Thyroid gland (tissue), 4 donors: ENCODE data around the gene ZNF107. TPM values are rescaled to one million over a fixed set of nuclear protein-coding genes. Genes with fewer than 3 reads are reported as not detected.
"Not testable (repeated sequence)": the region's sequence is repeated elsewhere in the genome, so short reads cannot be mapped to it uniquely, and the experiment has no call there.

Experiments used
- DNase-seq, 2 donors: peaks; one replicate each; pipeline ENCODE4 v3.0.0-alpha.2; 2019
- H3K27ac ChIP-seq, 3 donors: fragments of 200-600 bp; sonication (generic); 1 replicate in 2 of 3; 2 replicates in 1 of 3; pipeline ENCODE4 v1.5.1; 2016 to 2019; ENCODE audit warnings: mild to moderate bottlenecking in 1 of 3, moderate library complexity in 1 of 3
- H3K27me3 ChIP-seq: fragments of 200-600 bp; sonication (generic); one replicate; pipeline ENCODE4 v1.5.1; 2019
- H3K36me3 ChIP-seq, 2 donors: fragments of 200-600 bp; sonication (generic); one replicate each; pipeline ENCODE4 v1.5.1; 2016 to 2019
- H3K4me1 ChIP-seq, 2 donors: fragments of 200-600 bp; sonication (generic); one replicate each; pipeline ENCODE4 v1.5.1; 2017 to 2019
- H3K4me3 ChIP-seq, 3 donors: fragments of 200-600 bp; sonication (generic); replicated peaks in 1 of 3; 1 replicate in 2 of 3; 2 replicates in 1 of 3; pipeline ENCODE4 v1.5.1; 2016; ENCODE audit warnings: mild to moderate bottlenecking in 1 of 3
- H3K9me3 ChIP-seq: fragments of 200-600 bp; sonication (generic); one replicate; pipeline ENCODE4 v1.5.1; 2017
- CTCF ChIP-seq, 6 experiments: fragments of 200-600 bp in 3 of 6; fragments of 450-650 bp in 3 of 6; sonication (generic) in 3 of 6; IDR thresholded peaks; one replicate each; pipeline ENCODE4 v1.5.1; 2016 to 2019; ENCODE audit warnings: antibody characterized with exemption in 6 of 6, mild to moderate bottlenecking in 2 of 6, inconsistent platforms in 1 of 6, moderate library complexity in 1 of 6
- POLR2A ChIP-seq, 2 donors: fragments of 450-650 bp; IDR thresholded peaks; one replicate each; pipeline ENCODE4 v1.6.1; 2017; ENCODE audit warnings: antibody characterized with exemption in 2 of 2, mild to moderate bottlenecking in 2 of 2, moderate library complexity in 1 of 2
- WGBS, 2 donors: methylation state at CpG; one replicate each; pipeline ENCODE4 v1.1.5; 2017; 5-methylcytosine and 5-hydroxymethylcytosine counted together
- intact Hi-C: fragments of 100-400 bp; cut with DNase I; formaldehyde crosslinking; loops from one replicate; pipeline ENCODE4 v1.15.1; 2023
- total RNA-seq, 4 donors: library from RNA; depleted of rRNA; stranded (reverse); fragments of >200 nt; gene quantifications; one replicate each; pipeline ENCODE4 v1.2.3, GENCODE V29; 2016

ZNF107 gene
- total RNA-seq, 4 donors from 2014 or later = 8.5 to 16.4 (median 12.9) TPM

- Histone ChIP-seq H3K4me1 (no peaks in the 10 kb centered on the region), H3K9me3 (no peaks in the 10 kb centered on the region), H3K27me3 (no peaks in the 10 kb centered on the region), H3K4me3 (no peak overlapping the region), H3K36me3 (no peaks in the 10 kb centered on the region), H3K27ac (no peak overlapping the region)
- no peak for DNase-seq
- TF ChIP-seq CTCF (IDR thresholded peaks at IDR 0.05) (no peak), POLR2A (IDR thresholded peaks at IDR 0.05) (no peak)
- intact Hi-C loops = no loop called here
- 42 to 88% methylated on average over 1 to 3 of the region's 3 CpGs for WGBS, 2 donors
These were observed 63.3 kb downstream of the ZNF107 start for GRCh38 chr7:64729089-64729848.

GRCh38 chr7:64733550-64734240, 67.8 kb downstream of the ZNF107 start:
- intact Hi-C loops = no loop called here
- H3K27ac ChIP-seq = no peak overlapping the region

GRCh38 chr7:64736575-64736974, 70.6 kb downstream of the ZNF107 start:
- no peak for DNase-seq
- H3K36me3 ChIP-seq = no peaks in the 10 kb centered on the region
- H3K4me3 ChIP-seq = no peak overlapping the region
- H3K27ac ChIP-seq = no peak overlapping the region
- no peaks in the 10 kb centered on the region for H3K9me3 ChIP-seq
- H3K27me3 ChIP-seq = no peaks in the 10 kb centered on the region
- 93 to 95% methylated on average over 19 to 20 of the region's 20 CpGs for WGBS, 2 donors
- intact Hi-C loops = no loop called here
- TF ChIP-seq POLR2A (IDR thresholded peaks at IDR 0.05) = no peak
- TF ChIP-seq CTCF (IDR thresholded peaks at IDR 0.05) = no peak
- H3K4me1 ChIP-seq = no peaks in the 10 kb centered on the region

More at GRCh38 chr7:64733550-64734240, 67.8 kb downstream of the ZNF107 start:
- no peaks in the 10 kb centered on the region for H3K27me3 ChIP-seq
- H3K36me3 ChIP-seq = no peaks in the 10 kb centered on the region
- TF ChIP-seq POLR2A (IDR thresholded peaks at IDR 0.05) = no peak
- no peak for TF ChIP-seq CTCF (IDR thresholded peaks at IDR 0.05)
- no peak overlapping the region for H3K4me3 ChIP-seq
- 82 to 84% methylated on average over 8 of the region's 8 CpGs for WGBS, 2 donors
- DNase-seq = no peak
- H3K4me1 ChIP-seq = no peaks in the 10 kb centered on the region
- H3K9me3 ChIP-seq = no peaks in the 10 kb centered on the region

GRCh38 chr7:64738403-64738802, 72.5 kb downstream of the ZNF107 start:
- intact Hi-C loops, H3K36me3 ChIP-seq, H3K9me3 ChIP-seq, DNase-seq, H3K27me3 ChIP-seq, H3K4me1 ChIP-seq, H3K4me3 ChIP-seq, H3K27ac ChIP-seq: not testable (repeated sequence)
- WGBS, 2 donors = no CpG with 5 or more reads among the region's 29 CpGs

GRCh38 chr7:64738953-64739352, 73.0 kb downstream of the ZNF107 start:
- H3K27me3 ChIP-seq, H3K36me3 ChIP-seq, DNase-seq, intact Hi-C loops, H3K4me1 ChIP-seq, H3K4me3 ChIP-seq, H3K9me3 ChIP-seq, H3K27ac ChIP-seq: not testable (repeated sequence)
- WGBS, 2 donors = 93 to 97% methylated on average over 10 to 11 of the region's 29 CpGs

- no peaks in the 10 kb centered on the region for H3K27me3 ChIP-seq
- 90 to 94% methylated on average over 4 of the region's 4 CpGs for WGBS, 2 donors
- TF ChIP-seq POLR2A (IDR thresholded peaks at IDR 0.05) = no peak
- no peak for TF ChIP-seq CTCF (IDR thresholded peaks at IDR 0.05)
- no peak overlapping the region for H3K4me3 ChIP-seq
- intact Hi-C loops = no loop called here
- H3K27ac ChIP-seq = no peak overlapping the region
- no peaks in the 10 kb centered on the region for H3K9me3 ChIP-seq
- no peak for DNase-seq
- H3K4me1 ChIP-seq = no peaks in the 10 kb centered on the region
- H3K36me3 ChIP-seq = no peaks in the 10 kb centered on the region
These were observed 78.7 kb downstream of the ZNF107 start for GRCh38 chr7:64744680-64745079.
